ENCODE results near the gene IFITM1. TPM values are rescaled to one million over a fixed set of nuclear protein-coding genes. Genes with fewer than 3 reads are reported as not detected.
A peak's percentile ranks its signal among the peaks of the same experiment; 100 is the strongest.

Gene IFITM1
- polyA plus RNA-seq, result 333 to 549 TPM (median 333 TPM) in 3 replicates
- 6.0 TPM for polyA plus RNA-seq (2011; ENCODE audit: low read depth)
- 283 and 377 TPM in 2 replicates for polyA plus RNA-seq (2011; cell fraction: cytosol; rRNA removed)
- 235 and 342 TPM in 2 replicates for polyA plus RNA-seq (2011; cell fraction: nucleus; rRNA removed)
- polyA plus RNA-seq (2012; ENCODE audit: low replicate concordance), result 25.1 and 252 TPM in 2 replicates
- polyA minus RNA-seq, result 312 to 864 TPM (median 567 TPM) in 3 replicates
- 260 TPM for polyA minus RNA-seq (2011; cell fraction: cytosol; rRNA and poly(A)+ RNA removed)
- polyA minus RNA-seq (2011; cell fraction: nucleus; rRNA and poly(A)+ RNA removed), result 81.1 and 91.2 TPM in 2 replicates

DNA sequence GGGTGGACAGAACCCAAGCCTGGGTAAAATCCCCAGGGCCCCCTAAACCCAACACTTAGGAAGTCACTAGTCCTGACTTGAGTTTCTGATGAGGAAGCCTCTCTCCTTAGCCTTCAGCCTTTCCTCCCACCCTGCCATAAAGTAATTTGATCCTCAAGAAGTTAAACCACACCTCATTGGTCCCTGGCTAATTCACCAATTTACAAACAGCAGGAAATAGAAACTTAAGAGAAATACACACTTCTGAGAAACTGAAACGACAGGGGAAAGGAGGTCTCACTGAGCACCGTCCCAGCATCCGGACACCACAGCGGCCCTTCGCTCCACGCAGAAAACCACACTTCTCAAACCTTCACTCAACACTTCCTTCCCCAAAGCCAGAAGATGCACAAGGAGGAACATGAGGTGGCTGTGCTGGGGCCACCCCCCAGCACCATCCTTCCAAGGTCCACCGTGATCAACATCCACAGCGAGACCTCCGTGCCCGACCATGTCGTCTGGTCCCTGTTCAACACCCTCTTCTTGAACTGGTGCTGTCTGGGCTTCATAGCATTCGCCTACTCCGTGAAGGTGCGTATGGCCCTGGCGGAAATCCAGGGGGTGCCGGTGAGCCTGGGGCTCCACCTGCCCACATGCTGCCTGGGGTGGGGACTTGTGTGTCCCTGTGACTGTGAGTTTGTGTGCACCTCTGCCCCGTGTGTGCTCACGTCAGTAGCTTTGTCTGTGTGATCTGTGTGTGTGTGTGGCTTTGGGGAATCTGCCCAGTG lies at the start of gene IFITM1:
IFITM1 (plus strand) TSS at position 254 of the 767 bp plus-strand sequence; CDS start at position 385, 131 bp downstream.
- DNase-seq (ENCODE audit: low read depth, low spot score) (no peak), FAIRE-seq (peak; percentile 83)
- no peaks in the 10 kb centered on the region for H3K9me1 ChIP-seq (ENCODE audit: control insufficient read depth, extremely low read depth, insufficient read depth, low read length)
- peak within 1 kb of the TSS; percentile 58 for H2AFZ ChIP-seq (ENCODE audit: control insufficient read depth, low read length)
- no peaks in the 10 kb centered on the region for H3K9me3 ChIP-seq (ENCODE audit: control insufficient read depth, low read depth, low read length)
- peaks cover 46% of the 10 kb centered on the region for H3K4me1 ChIP-seq (ENCODE audit: control insufficient read depth, extremely low read depth, insufficient read depth, low read length)
- H3K4me2 ChIP-seq (ENCODE audit: control insufficient read depth, extremely low read depth, insufficient read depth, low read depth, low read length), result peak within 1 kb of the TSS; percentile 85
- peaks cover 0 to 5% of the 10 kb centered on the region in 2 experiments for H3K36me3 ChIP-seq (ENCODE audit: control insufficient read depth in 2 of 2, extremely low read depth in 1 of 2, insufficient read depth in 2 of 2, low read length in 2 of 2)
- dilution Hi-C loops (cut with MboI; ENCODE audit: extremely low pct_ligation_motif_present, low sequenced_read_pairs), result no loop called here
- H3K4me3 ChIP-seq (ENCODE audit: control insufficient read depth in 2 of 3, extremely low read depth in 1 of 3, insufficient read depth in 2 of 3, low read depth in 1 of 3, low read length in 3 of 3), result peak within 1 kb of the TSS; percentile 50 to 85 (median 73)
- H3K79me2 ChIP-seq (ENCODE audit: control insufficient read depth, insufficient read depth, low read length), result peaks cover 14% of the 10 kb centered on the region
- H3K27ac ChIP-seq (ENCODE audit: control insufficient read depth, insufficient read depth, low read length), result peak within 1 kb of the TSS; percentile 74
- no peak for TF ChIP-seq EZH2 (IDR thresholded peaks at IDR 0.05; ENCODE audit: low read length)
- TF ChIP-seq, protein P1, sequence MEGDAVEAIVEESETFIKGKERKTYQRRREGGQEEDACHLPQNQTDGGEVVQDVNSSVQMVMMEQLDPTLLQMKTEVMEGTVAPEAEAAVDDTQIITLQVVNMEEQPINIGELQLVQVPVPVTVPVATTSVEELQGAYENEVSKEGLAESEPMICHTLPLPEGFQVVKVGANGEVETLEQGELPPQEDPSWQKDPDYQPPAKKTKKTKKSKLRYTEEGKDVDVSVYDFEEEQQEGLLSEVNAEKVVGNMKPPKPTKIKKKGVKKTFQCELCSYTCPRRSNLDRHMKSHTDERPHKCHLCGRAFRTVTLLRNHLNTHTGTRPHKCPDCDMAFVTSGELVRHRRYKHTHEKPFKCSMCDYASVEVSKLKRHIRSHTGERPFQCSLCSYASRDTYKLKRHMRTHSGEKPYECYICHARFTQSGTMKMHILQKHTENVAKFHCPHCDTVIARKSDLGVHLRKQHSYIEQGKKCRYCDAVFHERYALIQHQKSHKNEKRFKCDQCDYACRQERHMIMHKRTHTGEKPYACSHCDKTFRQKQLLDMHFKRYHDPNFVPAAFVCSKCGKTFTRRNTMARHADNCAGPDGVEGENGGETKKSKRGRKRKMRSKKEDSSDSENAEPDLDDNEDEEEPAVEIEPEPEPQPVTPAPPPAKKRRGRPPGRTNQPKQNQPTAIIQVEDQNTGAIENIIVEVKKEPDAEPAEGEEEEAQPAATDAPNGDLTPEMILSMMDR (optimal IDR thresholded peaks at IDR 0.05 in 1 of 3, IDR thresholded peaks at IDR 0.05 in 1 of 3, conservative IDR thresholded peaks at IDR 0.05 in 1 of 3; ENCODE audit: extremely low read depth in 1 of 3, insufficient read depth in 2 of 3, low read length in 3 of 3), result no peak
- H3K9ac ChIP-seq (ENCODE audit: control insufficient read depth, extremely low read depth, insufficient read depth, low read length), result peak within 1 kb of the TSS; percentile 74
- peaks cover 30% of the 10 kb centered on the region for H3K27me3 ChIP-seq (ENCODE audit: control insufficient read depth, extremely low read depth, insufficient read depth, low read length)
- H4K20me1 ChIP-seq (ENCODE audit: control insufficient read depth, extremely low read depth, insufficient read depth, low read length), result no peaks in the 10 kb centered on the region

DNA sequence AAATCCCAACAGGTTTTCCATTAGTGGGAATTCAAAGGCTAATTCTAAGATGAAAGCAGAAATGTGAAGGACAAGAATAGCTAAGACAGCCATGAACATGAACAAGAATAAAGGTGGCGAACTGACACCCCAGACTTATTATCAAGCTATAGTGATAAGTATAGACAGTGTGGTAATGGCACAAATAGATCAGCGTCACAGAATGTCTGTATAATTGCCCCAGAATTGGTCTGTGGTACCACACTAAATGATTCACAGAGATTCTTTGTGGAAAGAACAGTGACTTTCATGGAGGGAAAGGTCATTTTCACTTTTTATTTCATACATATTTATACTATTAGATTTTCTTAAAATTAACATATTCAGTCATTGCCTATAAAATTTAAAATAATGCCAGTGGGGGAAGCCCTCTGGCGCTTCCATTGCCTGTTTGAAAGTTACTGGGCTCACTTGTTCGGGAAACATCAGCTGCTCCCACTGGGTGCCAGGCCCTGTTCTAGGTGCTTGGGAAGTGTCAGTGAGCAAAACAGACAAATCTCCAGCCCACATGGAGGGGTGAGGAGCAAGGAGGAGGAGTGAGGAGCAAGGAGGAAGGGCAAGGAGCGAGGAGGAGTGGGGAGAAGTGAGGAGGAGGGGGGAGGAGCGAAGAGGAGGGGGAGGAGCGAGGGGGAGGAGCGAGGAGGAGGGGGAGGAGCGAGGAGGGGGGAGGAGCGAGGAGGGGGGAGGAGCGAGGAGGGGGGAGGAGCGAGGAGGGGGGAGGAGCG lies 47.0 kb upstream of the IFITM1 start:
- H3K4me2 ChIP-seq (ENCODE audit: control insufficient read depth, extremely low read depth, insufficient read depth, low read depth, low read length), result no peak overlapping the region
- no peaks in the 10 kb centered on the region for H3K9me3 ChIP-seq (ENCODE audit: control insufficient read depth, low read depth, low read length)
- no peak overlapping the region for H3K4me3 ChIP-seq (ENCODE audit: control insufficient read depth in 2 of 3, extremely low read depth in 1 of 3, insufficient read depth in 2 of 3, low read depth in 1 of 3, low read length in 3 of 3)
- FAIRE-seq, result no peak
- no peak overlapping the region for H3K27ac ChIP-seq (ENCODE audit: control insufficient read depth, insufficient read depth, low read length)
- H3K4me1 ChIP-seq (ENCODE audit: control insufficient read depth, extremely low read depth, insufficient read depth, low read length), result peaks cover 7% of the 10 kb centered on the region
- no peak overlapping the region for H2AFZ ChIP-seq (ENCODE audit: control insufficient read depth, low read length)
- TF ChIP-seq, protein P1 (optimal IDR thresholded peaks at IDR 0.05 in 1 of 3, IDR thresholded peaks at IDR 0.05 in 1 of 3, conservative IDR thresholded peaks at IDR 0.05 in 1 of 3; ENCODE audit: extremely low read depth in 1 of 3, insufficient read depth in 2 of 3, low read length in 3 of 3), result no peak
- H3K79me2 ChIP-seq (ENCODE audit: control insufficient read depth, insufficient read depth, low read length), result no peaks in the 10 kb centered on the region
- DNase-seq (ENCODE audit: low read depth, low spot score), result no peak
- no peaks in the 10 kb centered on the region for H3K36me3 ChIP-seq (ENCODE audit: control insufficient read depth in 2 of 2, extremely low read depth in 1 of 2, insufficient read depth in 2 of 2, low read length in 2 of 2)
- dilution Hi-C loops (cut with MboI; ENCODE audit: extremely low pct_ligation_motif_present, low sequenced_read_pairs), result no loop called here
- H4K20me1 ChIP-seq (ENCODE audit: control insufficient read depth, extremely low read depth, insufficient read depth, low read length), result no peaks in the 10 kb centered on the region
- no peaks in the 10 kb centered on the region for H3K9me1 ChIP-seq (ENCODE audit: control insufficient read depth, extremely low read depth, insufficient read depth, low read length)
- H3K9ac ChIP-seq (ENCODE audit: control insufficient read depth, extremely low read depth, insufficient read depth, low read length), result no peak overlapping the region
- H3K27me3 ChIP-seq (ENCODE audit: control insufficient read depth, extremely low read depth, insufficient read depth, low read length), result no peaks in the 10 kb centered on the region

Data from keratinocyte (primary cell).